Stimulated activated CD8-positive, alpha-beta memory T cell treated with anti-CD3 and anti-CD28 coated beads, Interleukin-4, amount 100 ng/mL, for 1 hour (primary cell): ENCODE data around the gene MBD3L4.
"Not testable (repeated sequence)": the region's sequence is repeated elsewhere in the genome, so short reads cannot be mapped to it uniquely, and the experiment has no call there.

Source experiments
- DNase-seq, 2 donors: peaks; one replicate each; pipeline ENCODE4 v3.0.0-alpha.2; 2020; ENCODE audit warnings: low read depth in 2 of 2, low spot score in 1 of 2

Gene MBD3L4

DNA sequence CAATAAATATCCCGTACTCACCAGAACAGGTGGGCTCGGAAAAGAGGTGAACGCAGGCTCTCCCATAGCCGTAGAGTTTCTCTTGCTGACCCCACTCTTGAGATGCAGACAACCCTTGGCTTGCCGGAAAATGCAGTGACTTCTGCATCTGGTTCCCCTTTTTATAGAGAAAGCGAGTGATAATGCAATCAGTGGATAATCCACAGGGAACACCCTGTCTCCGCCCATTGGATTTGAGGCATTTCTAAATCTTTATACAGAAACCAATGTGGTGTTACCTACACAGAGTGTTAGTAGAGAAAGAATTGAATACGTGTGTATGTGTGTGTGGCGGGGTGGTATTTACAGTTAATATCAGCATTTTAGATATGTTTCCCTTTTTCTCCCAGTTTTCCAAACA lies at the start of gene MBD3L4:
TSS of gene MBD3L4 (minus strand) at position 101 of the 400 bp plus-strand sequence. CDS start at position 66, 35 bp downstream.
- DNase-seq = not testable (repeated sequence)

DNA sequence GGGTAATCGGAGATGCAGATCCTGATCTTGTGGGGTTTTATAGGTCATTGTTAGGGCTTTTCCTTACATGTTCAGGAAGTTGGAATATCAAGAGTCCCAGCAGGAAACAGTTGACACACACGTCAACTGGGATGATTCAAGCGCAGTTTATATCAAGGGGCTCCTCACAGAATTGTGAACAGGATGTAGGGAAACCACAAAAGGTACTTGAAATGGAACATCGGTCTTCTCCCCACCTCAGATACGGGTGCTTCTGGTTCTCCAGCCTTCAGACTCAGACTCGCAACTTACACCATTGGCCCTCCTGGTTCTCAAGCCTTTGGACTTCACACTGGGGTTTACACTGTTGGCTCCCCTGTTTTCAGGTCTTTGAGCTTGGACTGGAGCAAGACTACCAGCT lies 49.0 kb upstream of the MBD3L4 start:
- no peak for DNase-seq

GRCh38 chr19:7083076-7083956 lies 43.3 kb upstream of the MBD3L4 start:
- no peak for DNase-seq

- DNase-seq = no peak
These were observed 38.0 kb upstream of the MBD3L4 start for GRCh38 chr19:7078008-7078407.

DNA sequence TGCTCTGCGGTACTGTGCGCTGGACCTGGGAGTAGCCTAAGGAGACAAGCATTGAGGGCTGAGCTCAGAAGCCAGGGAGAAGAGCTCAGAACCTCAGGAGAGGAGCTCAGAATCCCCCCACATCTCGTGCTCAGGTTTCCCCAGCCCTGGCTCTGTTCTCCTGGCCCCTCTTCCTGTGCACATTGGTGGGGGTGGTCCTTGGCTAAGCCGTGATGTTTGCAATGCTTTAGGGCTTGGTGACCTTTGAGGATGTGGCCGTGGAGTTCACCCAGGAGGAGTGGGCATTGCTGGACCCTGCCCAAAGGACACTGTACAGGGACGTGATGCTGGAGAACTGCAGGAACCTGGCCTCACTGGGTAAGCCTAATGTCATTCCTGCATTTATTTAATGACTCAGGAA lies 36.2 kb upstream of the MBD3L4 start:
- no peak for DNase-seq

GRCh38 chr19:7074705-7075282 lies 34.8 kb upstream of the MBD3L4 start:
- no peak for DNase-seq

- DNase-seq = no peak
These were observed 32.6 kb upstream of the MBD3L4 start for GRCh38 chr19:7072541-7072940.

- DNase-seq = no peak
These were observed 29.9 kb upstream of the MBD3L4 start for GRCh38 chr19:7069904-7070226.

GRCh38 chr19:7069042-7069903 lies 29.3 kb upstream of the MBD3L4 start, which contains the start of gene ZNF557:
ZNF557 (plus strand) TSS chr19:7069703; CDS start chr19:7075075, 5,372 bp downstream.
- DNase-seq = peak; percentile 97 to 99

DNA sequence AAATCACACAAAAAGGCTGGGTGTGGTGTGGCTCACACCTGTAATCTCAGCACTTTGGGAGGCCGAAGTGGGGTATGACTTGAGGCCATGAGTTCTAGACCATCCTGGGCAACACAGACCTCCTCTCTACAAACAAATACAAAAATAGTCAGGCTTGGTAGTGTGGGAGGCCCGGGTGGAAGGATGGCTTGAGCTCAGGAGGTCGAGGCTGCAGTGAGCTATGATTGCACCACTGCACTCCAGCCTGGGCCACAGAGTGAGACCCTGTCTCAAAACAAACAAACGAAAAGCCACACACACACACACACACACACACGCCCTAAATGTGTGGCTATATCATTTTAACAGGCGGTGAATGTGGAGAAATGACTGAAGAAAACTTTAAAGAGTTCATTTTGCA lies 28.6 kb upstream of the MBD3L4 start:
- no peak for DNase-seq

- no peak for DNase-seq
These were observed 27.7 kb upstream of the MBD3L4 start for GRCh38 chr19:7067716-7068115.

DNA sequence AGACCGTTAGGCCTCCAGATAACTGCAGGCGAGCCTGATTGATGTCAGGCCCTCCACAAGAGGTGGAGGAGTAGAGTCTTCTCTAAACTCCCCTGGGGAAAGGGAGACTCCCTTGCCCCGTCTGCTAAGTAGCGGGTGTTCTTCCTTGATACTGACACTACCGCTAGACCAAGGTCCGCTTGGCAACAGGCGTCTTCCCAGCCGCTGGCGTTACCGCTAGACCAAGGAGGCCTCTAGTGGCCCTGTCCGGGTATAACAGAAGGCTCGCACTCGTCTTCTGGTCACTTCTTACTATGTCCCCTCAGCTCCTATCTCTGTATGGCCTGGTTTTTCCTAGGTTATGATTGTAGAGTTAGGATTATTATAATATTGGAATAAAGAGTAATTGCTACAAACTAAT lies 27.1 kb upstream of the MBD3L4 start:
- not testable (repeated sequence) for DNase-seq

DNA sequence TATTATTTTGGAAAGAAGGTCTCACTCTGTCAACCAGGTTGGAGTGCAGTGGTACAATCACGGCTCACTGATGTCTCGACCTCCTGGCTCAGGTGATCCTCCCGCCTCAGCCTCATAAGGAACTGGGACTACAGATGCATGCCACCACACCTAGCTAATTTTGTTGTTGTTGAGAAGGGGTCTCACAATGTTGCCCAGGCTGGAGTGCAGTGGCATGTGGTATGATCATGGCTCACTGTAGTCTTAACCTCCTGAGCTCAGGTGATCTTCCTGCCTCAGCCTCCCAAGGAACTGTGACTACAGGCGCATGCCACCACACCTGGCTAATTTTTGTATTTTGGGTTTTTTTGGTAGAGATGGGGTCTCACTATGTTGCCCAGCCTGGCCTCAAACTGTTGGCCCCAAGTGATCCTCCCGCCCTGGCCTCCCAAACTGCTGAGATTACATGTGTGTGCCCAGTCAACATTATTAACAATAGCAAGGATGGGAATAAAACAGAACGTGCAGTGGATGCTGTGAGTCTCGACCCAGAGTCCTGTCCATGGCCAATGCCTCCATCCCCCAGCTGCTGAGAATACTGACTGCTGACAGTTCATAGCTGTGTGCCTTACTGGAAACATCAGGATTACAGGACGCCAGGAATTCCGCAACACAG lies 23.9 kb upstream of the MBD3L4 start:
- no peak for DNase-seq

GRCh38 chr19:7063339-7063738 lies 23.4 kb upstream of the MBD3L4 start:
- DNase-seq = no peak

DNA sequence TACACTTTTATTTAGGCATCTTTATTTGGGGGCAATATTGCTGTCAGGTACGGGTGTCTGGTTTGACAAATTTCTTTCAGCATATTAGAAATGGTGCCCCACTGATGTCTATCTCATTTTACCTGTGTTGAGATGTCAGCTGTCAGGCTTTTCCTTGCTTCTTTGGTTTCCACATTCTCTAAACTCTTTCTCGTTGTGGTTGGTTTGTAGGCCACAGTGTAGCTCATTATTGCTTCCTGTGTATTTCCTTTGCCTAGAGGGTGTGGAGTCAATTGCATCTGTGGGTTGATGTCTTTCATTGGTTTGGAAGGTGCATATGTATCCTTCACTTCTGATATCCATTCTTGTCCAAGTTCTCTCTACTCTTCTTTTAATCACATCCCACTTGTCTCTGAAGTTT lies 20.0 kb upstream of the MBD3L4 start:
- DNase-seq = not testable (repeated sequence)

GRCh38 chr19:7058576-7058975 lies 18.6 kb upstream of the MBD3L4 start, which contains the start of gene MBD3L3:
MBD3L3 (minus strand) TSS chr19:7058676; CDS start chr19:7058605, 71 bp downstream.
- not testable (repeated sequence) for DNase-seq

GRCh38 chr19:7056371-7056770 lies 16.4 kb upstream of the MBD3L4 start:
- not testable (repeated sequence) for DNase-seq

DNA sequence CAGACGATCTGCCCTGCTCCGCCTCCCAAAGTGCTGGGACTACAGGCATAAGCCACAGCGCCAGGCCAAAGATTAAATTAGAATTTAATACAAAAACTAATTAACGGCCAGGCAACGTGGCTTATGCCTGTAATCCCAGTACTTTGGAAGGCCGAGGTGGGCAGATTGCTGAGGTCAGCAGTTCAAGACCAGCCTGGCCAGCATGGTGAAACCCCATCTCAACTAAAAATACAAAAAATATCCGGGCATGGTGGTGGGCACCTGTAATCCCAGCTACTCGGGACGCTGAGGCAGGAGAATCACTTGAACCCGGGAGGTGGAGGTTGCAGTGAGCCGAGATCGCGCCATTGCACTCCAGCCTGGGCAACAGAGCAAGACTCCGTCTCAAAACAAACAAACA lies 15.7 kb upstream of the MBD3L4 start:
- DNase-seq = not testable (repeated sequence)

GRCh38 chr19:7054635-7055368 lies 14.8 kb upstream of the MBD3L4 start:
- not testable (repeated sequence) for DNase-seq

GRCh38 chr19:7052896-7053295 lies 12.9 kb upstream of the MBD3L4 start:
- not testable (repeated sequence) for DNase-seq
